Mammary epithelial cell (primary cell): Measurements from ENCODE around the gene SIGLEC5.

Experiments
- EZH2 ChIP-seq: IDR thresholded peaks from 2 replicates; pipeline ENCODE4 v1.6.1; 2012; ENCODE audit warnings: low read length, inconsistent platforms, borderline replicate concordance
- TF ChIP-seq, protein P1 (sequence below), 2 donors: IDR thresholded peaks in 1 of 2; conservative IDR thresholded peaks in 1 of 2; 2 replicates each; pipeline ENCODE4 v1.5.1; 2011 to 2012; ENCODE audit warnings: inconsistent platforms in 2 of 2, low read length in 2 of 2, mild to moderate bottlenecking in 2 of 2, control low read depth in 1 of 2, low read depth in 1 of 2; ENCODE audit not compliant: insufficient read depth in 1 of 2; ENCODE audit errors: extremely low read depth in 1 of 2

DNA sequence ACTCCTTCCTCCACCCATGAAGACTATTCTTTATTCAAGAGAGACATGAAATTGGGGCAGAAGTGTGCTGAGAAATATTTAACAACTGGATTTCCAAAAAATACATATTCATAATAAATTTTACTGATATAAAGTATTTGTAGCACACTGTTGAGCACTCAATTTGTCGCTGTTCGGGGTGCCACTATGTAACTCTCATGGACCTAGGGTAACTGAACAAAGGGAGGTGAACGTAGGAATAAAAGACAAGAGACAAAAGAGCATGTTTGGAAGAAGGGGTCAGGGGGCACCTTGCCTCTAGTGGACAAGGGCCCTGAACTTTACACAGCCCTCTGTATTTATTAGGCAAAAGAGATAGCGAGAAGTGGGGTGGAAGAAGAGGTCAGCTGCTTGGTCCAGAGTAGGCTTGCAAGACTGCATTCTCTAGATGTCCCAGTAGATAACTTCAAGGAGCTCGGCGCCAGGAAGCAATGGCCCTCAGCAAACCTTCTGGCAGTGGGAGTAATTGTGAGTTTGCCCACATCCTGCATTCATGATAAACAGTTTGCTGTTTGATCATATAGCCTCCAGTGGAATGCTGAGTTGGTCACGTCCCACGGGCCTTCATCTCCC, 63.6 kb downstream of the SIGLEC5 start:
- TF ChIP-seq, protein P1, sequence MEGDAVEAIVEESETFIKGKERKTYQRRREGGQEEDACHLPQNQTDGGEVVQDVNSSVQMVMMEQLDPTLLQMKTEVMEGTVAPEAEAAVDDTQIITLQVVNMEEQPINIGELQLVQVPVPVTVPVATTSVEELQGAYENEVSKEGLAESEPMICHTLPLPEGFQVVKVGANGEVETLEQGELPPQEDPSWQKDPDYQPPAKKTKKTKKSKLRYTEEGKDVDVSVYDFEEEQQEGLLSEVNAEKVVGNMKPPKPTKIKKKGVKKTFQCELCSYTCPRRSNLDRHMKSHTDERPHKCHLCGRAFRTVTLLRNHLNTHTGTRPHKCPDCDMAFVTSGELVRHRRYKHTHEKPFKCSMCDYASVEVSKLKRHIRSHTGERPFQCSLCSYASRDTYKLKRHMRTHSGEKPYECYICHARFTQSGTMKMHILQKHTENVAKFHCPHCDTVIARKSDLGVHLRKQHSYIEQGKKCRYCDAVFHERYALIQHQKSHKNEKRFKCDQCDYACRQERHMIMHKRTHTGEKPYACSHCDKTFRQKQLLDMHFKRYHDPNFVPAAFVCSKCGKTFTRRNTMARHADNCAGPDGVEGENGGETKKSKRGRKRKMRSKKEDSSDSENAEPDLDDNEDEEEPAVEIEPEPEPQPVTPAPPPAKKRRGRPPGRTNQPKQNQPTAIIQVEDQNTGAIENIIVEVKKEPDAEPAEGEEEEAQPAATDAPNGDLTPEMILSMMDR (conservative IDR thresholded peaks at IDR 0.05 in 1 of 2, IDR thresholded peaks at IDR 0.05 in 1 of 2; ENCODE audit: extremely low read depth in 1 of 2, insufficient read depth in 1 of 2, low read depth in 1 of 2, low read length in 2 of 2): no peak
- TF ChIP-seq EZH2: no peak
